Uterus (tissue), 2 donors: ENCODE data around the gene BABAM2.

Experiments used
- CTCF ChIP-seq, 4 experiments: fragments of 200-600 bp in 2 of 4; fragments of 450-650 bp in 2 of 4; sonication (generic) in 2 of 4; IDR thresholded peaks; one replicate each; pipeline ENCODE4 v1.5.1; 2016 to 2019; ENCODE audit warnings: antibody characterized with exemption in 4 of 4, mild to moderate bottlenecking in 2 of 4, moderate library complexity in 1 of 4
- POLR2A ChIP-seq, 2 donors: fragments of 450-650 bp; IDR thresholded peaks; one replicate each; pipeline ENCODE4 v1.6.1; 2016; ENCODE audit warnings: antibody characterized with exemption in 2 of 2, mild to moderate bottlenecking in 1 of 2, moderate library complexity in 1 of 2

- no peak for TF ChIP-seq CTCF (IDR thresholded peaks at IDR 0.05)
- TF ChIP-seq POLR2A (IDR thresholded peaks at IDR 0.05): no peak
Measured at GRCh38 chr2:28052691-28053090, 162.2 kb downstream of the BABAM2 start.
